Stimulated activated CD4-positive, alpha-beta T cell treated with anti-CD3 and anti-CD28 coated beads, Interleukin-1b, Interleukin-23, amount 100 ng/mL, for 48 hours (primary cell): ENCODE results near the gene FOXL2.

ENCODE experiments used
- DNase-seq: peaks from one replicate; pipeline ENCODE4 v3.0.0-alpha.2; 2020

Gene FOXL2

DNA sequence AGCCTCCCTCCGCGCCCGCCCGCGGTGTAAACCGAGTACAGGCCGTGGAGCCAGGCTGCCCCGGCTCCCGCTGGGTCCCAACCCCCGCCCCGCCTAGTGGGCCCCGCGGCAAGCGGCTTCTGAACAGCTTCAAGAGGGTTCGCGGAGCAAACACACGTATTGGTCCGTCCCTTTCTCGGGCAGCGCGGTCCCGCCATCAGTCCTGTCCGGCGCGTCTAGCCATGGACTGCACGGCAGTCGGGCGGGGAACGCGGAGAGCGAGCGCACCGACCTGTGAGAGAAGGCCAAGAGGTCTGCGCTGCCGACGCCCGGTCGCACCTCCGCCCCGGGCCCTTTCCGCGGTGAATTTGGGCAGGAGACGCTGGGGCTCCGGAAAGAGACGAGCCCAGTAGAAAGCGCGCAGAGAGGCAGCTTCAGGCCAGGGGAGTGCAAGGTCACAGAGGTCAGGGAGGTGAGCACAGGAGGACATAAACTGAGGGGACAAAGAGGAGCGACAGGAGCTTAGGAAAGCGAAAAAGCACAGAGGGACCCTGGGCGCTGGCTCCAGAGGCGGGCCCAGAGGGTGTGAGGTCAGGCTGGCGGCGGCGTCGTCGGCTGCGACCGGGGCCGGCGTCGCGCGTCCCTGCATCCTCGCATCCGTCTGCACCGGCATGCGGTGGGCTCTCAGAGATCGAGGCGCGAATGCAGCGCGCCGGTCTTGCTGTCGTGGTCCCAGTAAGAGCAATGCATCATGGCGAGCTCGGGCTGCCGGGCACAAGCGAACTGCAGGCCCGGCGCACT, 1.8 kb downstream of the FOXL2 start:
- no peak for DNase-seq

DNA sequence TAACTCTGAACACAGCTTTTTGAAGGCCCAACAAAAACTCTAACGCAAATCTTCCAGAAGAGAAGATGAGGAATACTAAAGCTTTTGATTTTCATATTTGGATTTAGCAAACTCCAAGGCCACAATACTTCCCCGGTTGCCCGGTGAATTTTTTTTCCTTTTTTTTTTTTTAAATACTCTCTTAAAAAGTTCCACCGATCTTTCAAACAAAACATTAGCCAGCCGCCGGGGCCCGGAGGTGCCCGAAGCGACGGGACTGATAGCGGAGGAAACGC, 2.3 kb downstream of the FOXL2 start:
- no peak for DNase-seq

DNA sequence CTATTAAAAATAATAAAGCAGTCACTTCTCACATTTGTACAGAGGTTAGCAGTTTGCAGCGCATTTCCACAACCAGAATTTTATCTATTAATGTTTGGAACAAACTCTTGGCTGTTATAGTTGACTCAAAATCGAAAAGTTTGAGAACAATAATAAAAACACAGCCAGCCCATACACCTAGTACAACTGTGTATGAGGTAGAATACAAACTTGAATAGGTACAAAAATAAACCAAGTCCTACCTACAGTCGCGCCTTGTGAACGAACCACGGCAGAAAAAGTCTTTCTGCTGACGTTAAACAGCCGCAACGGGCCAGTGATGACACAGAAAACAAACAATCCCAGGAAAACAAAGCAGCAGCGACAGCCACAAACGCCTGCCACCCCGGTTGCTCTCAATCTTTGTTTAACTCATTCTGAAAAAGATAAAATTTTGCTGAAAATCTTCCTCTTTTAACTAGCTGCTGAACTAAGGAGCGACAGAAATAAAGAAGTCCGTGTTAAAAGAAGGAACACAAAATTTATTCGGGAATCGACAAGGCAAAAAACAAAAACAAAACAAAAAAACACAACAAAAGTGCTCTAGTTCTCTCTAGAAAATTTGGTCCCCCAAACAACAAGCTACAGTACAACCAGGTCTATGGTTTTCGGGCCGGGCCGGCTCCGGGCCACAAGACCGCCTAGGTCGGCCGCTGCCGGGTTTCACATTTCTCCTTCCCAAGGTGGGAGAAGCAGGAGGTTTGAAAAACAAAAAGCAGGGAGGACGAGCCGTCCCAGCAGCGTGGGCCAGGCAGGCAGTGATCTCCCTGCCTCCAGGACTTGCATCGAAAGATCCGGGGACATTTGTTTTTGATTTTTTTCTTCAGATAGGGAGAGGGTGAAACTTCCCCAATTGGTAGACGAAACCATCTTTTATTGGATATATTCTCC, 2.9 kb downstream of the FOXL2 start:
- no peak for DNase-seq

DNA sequence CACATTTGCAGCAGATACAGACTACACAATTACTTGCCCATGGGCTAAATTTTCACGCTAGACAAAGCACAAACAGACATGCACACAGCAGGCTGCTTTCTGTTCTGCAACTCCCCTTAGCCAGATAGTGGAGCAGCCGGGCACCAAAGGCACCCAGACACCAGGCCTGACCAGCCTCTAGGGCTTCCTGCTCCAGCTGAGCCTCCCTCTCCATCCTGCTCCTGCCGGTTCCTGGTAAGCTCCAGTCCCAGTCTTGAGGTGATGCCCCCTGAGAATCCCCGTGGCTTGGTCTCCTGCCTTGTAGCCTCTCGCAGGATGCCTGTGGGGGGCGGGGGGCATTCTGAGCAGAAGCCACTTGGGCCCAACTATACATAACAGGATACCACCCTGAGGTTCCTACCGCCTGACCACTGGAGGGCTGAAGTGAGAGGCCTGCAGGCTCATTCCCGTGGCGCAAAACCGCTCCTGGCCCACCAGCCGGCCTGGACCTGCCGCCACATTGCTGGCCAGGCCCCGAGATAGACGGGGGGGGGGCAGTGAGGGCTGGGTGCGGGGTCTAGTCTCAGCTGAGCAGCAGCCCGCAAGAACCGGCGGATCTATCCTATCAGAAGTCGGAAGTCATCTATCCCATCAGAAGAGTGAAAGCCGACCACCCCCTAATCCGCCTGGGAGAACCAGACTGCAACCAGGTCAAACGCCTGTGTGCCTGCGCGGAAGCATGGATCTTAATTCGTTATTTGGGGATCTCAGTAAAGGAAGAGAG, 3.9 kb downstream of the FOXL2 start:
- no peak for DNase-seq

DNA sequence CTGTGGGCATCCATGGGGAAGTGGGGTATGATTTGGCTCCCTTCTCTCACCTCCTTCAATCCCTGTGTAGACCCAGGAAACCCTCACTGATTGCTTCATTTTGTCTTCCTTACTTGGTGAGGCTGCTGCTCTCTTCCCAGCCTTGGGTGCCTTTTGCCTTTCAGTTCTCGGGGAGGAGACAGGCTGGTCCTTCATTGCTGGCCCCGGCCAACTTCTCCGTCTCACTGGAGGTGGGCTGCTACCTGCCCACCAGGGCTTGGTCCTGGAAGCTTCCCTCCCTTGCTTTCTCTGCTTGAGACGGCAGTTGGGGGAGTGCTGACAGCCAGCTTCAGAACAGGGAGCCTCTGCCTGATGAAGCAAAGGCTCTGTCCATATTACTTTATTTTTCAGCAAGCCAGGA, 4.7 kb downstream of the FOXL2 start:
- DNase-seq, result no peak

DNA sequence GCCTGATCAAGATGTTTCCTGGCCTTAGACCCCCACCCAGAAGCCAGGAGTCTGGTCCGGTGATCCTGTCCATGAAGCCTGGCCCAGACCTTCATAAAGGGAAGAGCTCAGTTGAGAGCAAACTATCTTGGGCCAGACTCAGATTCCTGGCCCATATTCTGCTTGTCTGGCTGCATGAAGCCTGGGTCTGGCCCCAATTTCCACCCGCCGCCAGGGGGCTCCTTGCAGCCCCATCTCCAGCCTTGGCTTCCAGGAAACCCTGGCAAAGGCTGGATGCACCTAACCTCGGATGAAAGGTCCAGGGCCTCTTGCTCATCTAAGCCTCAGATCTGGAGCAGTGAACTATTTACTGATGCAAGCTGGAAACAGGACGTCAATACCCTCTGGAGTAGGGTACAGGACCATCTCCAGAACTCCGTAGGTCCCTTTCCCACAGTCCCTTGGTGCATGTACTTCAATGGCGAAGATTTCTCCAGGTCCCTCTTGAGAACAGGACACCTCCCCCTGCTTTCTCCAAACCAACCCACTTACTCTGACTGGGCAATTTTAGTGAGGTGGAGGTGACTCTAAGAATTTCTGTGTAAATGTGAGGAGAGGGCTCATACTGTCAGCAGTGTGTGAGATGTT, 5.6 kb downstream of the FOXL2 start:
- no peak for DNase-seq

DNA sequence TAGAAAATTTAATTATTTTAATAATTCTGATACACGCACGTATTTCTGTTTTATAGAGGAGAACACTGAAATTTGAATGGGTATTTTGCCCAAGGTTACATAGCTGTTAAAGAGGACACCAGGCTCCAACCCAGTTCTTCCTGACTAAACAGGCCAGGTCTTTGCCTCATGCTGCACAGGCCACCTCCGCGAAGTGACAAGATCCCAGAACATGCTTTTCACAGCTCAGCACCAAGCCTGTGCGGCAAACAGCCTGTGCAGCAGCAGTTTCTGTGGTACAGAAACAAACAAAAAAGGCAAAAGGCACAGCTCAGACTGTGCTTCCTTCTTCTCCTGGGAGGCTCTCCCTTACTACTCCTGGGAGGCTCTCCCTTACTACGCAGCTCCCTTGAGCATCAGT, 6.5 kb downstream of the FOXL2 start:
- no peak for DNase-seq

DNA sequence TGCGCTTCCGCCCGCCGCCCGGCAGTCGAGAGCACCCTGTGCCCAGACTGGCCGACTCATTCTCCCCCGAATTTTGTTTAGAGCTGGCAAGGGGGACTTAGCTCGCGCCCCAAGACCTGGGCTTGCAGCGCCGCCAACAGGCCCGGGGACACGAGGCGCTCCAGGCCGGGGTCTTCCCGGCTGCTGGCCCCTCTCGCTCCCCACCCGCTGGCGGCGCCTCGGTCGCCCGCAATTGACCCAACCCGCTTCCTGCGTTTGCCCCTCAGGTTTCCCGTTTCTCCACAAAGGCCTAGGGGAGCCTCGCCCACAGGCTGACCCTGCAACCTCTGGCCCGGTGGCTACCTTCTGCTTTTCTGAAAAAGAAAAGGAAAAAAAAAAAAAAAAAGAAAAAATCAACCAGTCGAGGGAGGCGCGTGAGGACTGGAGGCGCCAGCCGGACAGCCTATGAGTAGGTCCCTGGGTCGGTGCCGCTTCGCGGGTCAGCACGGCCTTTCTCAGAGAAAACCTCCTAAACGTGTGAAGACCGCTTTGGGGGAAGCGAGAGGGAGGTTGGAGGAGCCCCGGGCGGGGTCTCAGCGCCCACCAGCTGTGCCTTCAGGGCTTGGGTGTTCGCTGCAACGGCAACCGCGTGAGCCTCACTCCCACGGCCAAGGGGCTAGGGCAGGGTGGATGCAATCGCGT, 7.2 kb downstream of the FOXL2 start:
- DNase-seq, result no peak

DNA sequence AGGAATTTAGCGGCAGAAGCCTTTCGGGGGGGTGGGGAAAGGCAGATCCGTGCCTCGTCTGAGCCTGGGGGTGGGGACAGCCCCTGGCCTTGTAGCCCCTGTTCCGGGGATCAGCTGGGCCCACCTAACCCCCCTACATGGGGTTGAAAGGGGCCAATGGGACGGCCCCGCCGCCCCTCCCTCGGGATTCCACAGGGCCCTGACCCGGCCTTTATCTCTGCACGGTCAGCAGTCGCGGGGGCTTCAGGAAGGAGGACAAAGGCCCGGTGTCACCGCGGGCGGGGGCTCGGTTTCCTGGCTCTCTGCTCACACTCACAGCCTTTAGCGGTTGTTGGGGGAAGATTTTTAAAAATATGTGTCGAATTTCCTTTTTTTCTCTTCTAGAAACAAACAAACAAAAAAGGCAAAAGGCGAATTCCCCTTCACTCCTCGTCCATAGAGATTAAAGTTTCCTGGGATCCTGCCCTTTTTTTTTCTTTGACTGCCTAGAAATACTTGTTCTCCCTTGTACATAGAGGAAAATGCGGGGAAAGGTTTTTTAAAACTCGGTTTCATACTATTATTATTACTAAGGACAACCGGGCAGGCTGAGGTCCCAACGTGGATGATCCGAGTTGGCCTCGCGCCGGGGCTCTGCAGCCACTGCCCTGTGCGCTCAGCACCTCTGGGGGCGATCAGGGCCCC, 7.9 kb downstream of the FOXL2 start:
- DNase-seq, result no peak

DNA sequence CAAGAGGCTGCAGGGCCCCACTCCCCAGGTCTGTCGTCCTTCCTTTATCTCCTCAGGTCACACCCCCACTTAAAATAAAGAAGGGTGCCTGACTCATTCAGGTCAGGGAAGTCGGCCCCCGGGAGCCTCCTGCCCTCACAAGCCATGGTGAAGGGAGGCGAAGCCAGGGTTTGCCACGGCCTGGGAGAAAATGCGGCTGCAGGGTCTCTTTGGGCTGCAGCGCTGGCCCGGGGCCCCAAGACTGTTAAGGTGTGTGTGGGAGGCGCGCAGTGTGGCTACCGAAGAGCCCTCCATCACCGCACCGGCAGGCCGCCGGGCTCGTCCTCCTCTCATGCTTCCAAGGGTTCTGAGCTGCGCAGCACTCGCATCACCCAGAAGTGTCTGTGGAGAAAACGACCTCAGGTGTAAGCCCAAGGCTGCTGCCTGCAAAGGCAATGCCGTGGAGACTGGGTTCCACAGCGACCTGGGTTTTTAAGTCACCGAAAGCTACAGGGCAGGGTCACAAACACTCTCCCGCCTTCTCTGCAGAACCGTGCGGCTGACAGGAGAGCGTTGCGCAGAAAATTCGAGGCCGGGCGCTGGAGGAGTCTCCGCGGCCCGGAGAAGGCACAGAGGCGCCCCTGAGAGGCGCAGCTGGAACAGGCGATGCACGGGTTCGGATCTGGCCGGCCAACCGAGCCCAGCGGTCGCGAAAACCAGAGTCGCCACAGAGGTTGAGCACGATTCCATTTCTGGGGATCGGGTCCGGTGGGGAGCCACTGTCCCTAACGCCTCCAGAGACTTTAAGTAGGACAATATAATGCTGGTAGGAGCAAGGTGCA, 8.7 kb downstream of the FOXL2 start:
- no peak for DNase-seq

DNA sequence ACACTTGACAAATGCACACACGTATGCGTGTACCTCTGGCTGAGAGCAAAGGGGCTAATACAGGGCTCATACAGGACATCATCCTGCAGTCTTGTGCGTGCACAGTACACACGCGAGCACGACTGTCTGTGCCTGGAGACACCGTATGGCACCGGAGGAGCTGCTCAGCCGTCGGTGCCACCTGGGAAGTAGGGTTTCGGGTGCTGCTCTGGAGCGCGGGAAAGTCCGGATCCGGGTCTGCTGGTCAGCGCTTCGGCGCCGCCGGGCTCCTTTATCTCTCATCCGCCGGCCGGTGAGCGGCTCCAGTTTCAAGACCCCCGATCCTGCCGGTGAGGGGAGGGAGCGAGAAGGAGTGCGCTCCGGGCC, 9.3 kb downstream of the FOXL2 start:
- DNase-seq, result no peak

DNA sequence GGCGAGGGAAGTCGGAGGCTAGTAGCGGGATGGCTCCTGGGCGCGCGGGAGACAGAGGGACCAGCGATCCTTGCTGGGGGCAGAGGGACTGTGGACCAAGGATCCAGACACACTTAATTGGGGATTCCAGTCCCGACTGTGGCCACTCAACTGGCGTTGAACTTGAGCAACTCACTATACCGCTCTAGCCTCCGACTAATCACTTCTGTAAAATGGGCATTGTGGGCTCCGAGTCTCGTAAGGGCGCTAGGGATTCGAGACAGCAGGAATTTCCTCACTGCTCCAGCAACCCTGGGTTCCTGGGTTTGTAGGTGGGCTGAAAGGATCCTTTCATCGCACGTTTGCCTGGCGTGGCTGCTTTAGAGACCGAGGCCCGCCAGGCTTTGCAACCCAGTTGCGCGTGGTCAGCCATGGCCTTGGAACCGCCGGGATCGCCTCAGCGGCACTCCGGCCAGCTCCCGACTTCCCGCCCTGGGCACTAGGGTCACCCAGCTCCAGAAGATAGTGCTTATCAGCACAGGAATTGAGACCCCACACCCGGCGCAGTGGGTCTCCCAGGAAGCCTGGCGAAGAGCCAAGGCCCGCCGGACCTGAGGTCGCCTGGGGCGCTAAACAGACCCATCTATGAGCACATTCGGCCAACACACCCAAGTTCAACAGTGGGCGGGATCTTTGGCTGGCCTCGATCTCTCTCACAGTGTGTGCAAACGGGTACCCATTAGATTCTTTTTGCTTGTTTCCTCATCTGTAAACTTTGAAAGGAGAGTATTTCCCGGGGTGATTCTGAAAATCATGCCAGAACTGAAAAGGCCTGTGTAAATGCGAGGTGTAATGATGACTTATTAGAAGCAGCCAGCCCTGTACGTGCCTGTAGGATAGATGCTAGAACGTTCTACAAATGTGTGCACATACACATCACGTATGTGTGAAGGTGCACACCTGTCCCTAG, 9.9 kb downstream of the FOXL2 start:
- no peak for DNase-seq

DNA sequence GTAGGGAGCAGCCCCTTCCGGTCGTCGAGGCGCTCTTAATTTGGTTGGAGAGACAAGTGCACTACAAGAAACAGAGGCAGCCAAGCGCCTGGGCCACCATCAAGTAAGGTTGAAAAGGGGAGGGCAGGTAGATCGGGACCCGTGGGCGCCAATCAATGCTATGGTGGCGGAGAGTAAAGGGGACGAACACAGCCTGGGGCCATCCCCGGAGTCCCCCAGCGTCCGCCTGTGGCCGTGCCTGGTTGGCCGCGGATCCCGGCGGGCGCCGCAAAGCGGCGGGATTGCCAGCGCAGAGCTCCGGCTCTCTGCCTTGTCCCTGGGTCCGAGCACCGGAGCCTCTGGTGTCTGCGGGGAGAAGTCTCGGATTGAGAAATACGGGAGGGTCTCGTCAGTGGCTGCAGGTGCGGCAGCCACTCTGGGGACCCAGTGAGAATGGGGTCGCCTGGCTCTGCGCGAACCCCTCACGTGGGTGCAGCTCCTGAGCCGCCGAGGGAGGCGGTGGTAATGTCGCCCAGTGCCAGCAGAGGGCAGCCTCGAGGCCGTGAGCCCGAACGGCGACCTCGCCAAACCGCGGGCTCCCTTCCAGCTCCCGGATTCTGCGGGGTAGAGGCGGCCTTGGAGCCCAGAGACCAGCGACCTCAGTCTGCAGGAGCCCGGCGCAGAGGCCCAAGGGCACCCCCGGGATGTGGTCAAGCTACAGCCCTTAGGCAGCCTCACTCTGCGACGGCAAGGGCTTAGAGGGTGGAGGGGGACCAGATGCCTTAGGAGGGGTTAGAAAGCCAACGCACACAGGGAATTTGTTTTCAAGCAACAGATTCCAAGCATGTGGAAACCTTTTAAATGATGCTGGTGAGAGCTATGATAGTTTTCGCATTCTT, 10.8 kb downstream of the FOXL2 start:
- peak; percentile 72 for DNase-seq

DNA sequence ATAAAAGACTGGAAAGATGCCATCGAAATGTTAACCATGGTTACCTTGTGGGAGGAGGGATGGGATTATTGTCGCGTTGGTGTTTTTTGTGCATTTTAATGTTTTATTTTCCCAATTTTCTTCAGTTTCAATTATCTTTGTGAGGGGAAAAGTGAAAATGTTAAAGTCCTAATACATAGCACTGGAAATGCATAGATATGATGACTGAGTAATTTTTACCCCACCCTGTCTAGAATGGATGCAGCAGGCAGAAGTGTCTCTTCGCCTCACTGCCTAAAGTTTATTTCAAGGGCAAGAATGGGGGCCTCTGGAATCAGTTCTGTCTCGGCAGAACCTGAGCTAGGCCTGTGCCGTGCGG, 11.5 kb downstream of the FOXL2 start:
- no peak for DNase-seq

DNA sequence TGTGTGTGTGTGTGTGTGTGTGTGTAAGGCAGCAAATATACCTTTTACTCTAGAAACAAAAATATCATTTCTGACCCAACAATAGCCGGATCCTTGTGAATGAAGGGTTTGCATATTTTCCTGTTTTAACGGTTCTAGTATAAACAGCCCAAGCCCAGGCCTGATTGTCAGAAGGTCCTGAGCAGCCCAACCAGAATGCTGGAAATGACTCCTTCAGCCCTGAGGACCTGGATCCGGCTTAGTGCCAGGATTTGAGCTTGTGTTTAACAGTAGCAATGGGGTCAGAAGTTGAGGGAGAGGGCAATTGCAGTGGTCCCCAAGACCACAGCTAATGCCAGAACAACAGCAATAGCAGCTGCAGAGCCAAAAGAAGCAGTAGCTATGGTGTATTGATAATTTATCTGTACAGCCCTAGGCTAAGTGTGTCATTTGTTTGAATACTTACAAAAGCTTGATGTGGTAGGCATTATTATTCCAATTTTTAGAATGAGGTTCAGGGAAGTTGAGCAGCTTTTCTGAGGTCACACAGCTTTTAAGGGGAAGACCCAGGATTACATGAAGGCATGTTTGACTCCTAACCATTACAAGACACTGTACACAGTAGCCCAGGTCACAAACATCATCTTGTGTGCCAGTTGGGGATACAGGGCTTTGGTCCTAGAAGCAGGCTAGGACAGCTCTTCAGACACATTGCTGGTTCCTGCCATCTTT, 12.8 kb downstream of the FOXL2 start:
- DNase-seq, result no peak

DNA sequence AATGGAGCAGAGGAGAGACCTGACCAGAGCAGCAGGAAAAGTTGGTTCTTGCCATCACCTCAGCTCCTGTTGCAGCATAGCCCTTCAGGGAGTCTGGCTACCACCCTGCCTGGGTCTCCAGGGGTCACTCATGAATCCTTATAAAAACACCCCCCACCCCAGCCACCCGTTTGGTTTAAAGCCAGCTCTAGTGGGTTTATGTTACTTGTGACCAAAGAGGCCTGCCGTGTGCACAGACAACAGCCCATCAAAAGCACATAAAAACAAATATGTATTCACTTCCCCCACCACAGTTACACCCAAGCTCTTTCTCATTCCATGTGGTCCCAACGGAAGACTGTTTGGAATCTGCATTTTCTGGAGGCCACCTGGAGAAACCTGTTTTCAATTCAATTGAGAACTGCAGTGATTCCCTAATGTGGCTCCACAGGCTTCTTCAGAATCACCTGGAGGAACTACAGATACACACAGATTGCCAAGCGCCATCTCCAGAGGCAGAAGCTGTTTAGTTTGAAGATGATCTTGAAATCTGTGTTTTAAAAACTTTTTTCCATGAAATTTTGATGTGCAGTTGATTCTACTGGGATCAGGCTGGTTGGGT, 13.8 kb downstream of the FOXL2 start:
- DNase-seq, result no peak

DNA sequence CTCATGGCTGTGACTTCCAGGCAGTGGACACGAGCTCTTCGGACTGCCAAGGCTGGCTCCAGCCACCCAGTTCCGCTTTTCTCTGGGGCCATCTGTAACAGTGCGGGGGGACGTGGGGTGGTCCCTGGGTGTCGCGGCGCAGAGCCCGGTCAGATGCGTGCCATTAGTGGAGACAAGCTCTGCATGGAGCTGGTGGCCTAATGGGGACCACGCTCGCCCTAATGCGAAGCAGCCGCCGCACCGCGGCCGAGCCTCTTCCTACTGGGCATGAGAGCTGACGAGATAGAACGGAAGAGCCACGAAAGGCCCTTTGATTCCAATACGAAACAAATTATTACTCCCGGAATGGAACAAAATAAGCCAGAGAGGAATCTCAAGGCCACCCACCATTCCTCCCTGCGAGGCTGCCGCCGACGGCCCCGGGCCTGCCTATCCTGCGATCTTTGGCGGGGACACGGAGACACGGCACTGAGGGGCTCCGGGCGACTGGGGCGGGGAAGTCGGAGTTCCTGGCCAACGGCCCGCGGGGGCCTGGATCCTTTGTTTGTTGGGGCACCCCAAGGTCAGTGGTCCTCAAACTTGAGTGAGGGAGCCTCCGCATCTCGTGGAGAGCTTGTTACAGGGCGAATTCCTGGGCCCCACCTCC, 18.1 kb downstream of the FOXL2 start:
- no peak for DNase-seq
